Measurements from ENCODE around the gene PLP2.

GRCh38 chrX:49161632-49162031, 10.1 kb upstream of the PLP2 start:
- TF ChIP-seq CTCF (conservative IDR thresholded peaks at IDR 0.05; ENCODE audit: low read depth, low read length) (no peak), EZH2 (IDR thresholded peaks at IDR 0.05; ENCODE audit: low read length, unreplicated experiment) (no peak), EZH2phosphoT487 (IDR thresholded peaks at IDR 0.05; ENCODE audit: borderline replicate concordance, low read length) (no peak)
